Measurements from ENCODE around the gene CDK6. TPM values are rescaled to one million over a fixed set of nuclear protein-coding genes. Genes with fewer than 3 reads are reported as not detected.

CDK6 gene
- total and polyA plus RNA-seq, 2 experiments from 2014 or later = 17.8 to 61.5 TPM

- H3K79me2 ChIP-seq (ENCODE audit: insufficient read depth) = peaks cover 68% of the 10 kb centered on the region
- H4K20me1 ChIP-seq (ENCODE audit: insufficient read depth) = no peaks in the 10 kb centered on the region
- H3K9ac ChIP-seq = no peak overlapping the region
- in situ Hi-C loops (cut with MboI) = no loop called here
- peaks cover 38% of the 10 kb centered on the region for H3K4me1 ChIP-seq (ENCODE audit: insufficient read depth)
- no peak overlapping the region for H3K4me2 ChIP-seq (ENCODE audit: unreplicated experiment)
- H3K27me3 ChIP-seq (replicated peaks; ENCODE audit: insufficient read depth) = no peaks in the 10 kb centered on the region
- 70 to 75% methylated on average over 6 of the region's 6 CpGs for WGBS, 2 experiments (ENCODE audit: low coverage in 1 of 2, low lambda C conversion rate in 2 of 2, missing lambda C conversion rate in 2 of 2)
- TF ChIP-seq EZH2phosphoT487 (IDR thresholded peaks at IDR 0.05; ENCODE audit: insufficient read depth, low read depth) = no peak
- TF ChIP-seq EZH2 (IDR thresholded peaks at IDR 0.05; ENCODE audit: insufficient read depth, poor library complexity, severe bottlenecking) = no peak
- no peak overlapping the region for H3K4me3 ChIP-seq
- peak overlapping the region; percentile 55 for H3K27ac ChIP-seq
- H3F3A ChIP-seq (ENCODE audit: insufficient read depth) = peaks cover 44% of the 10 kb centered on the region
- no peaks in the 10 kb centered on the region for H3K9me2 ChIP-seq (ENCODE audit: insufficient read depth)
- no peak overlapping the region for H2AFZ ChIP-seq
- DNase-seq = peak; percentile 52
- peaks cover 18% of the 10 kb centered on the region for H3K36me3 ChIP-seq (ENCODE audit: low read depth)
- no peaks in the 10 kb centered on the region for H3K9me3 ChIP-seq (ENCODE audit: low read depth)
Measured at GRCh38 chr7:92667816-92668535, 168.4 kb downstream of the CDK6 start.

- WGBS, 2 experiments (ENCODE audit: low coverage in 1 of 2, low lambda C conversion rate in 2 of 2, missing lambda C conversion rate in 2 of 2) = 76 to 89% methylated on average over 2 of the region's 2 CpGs
- peaks cover 38% of the 10 kb centered on the region for H3K4me1 ChIP-seq (ENCODE audit: insufficient read depth)
- no peaks in the 10 kb centered on the region for H3K27me3 ChIP-seq (replicated peaks; ENCODE audit: insufficient read depth)
- in situ Hi-C loops (cut with MboI) = no loop called here
- no peaks in the 10 kb centered on the region for H4K20me1 ChIP-seq (ENCODE audit: insufficient read depth)
- H2AFZ ChIP-seq = no peak overlapping the region
- DNase-seq = no peak
- no peak overlapping the region for H3K9ac ChIP-seq
- peaks cover 67% of the 10 kb centered on the region for H3K79me2 ChIP-seq (ENCODE audit: insufficient read depth)
- peaks cover 44% of the 10 kb centered on the region for H3F3A ChIP-seq (ENCODE audit: insufficient read depth)
- no peak overlapping the region for H3K4me3 ChIP-seq
- H3K9me2 ChIP-seq (ENCODE audit: insufficient read depth) = no peaks in the 10 kb centered on the region
- TF ChIP-seq EZH2 (IDR thresholded peaks at IDR 0.05; ENCODE audit: insufficient read depth, poor library complexity, severe bottlenecking) = no peak
- no peak for TF ChIP-seq EZH2phosphoT487 (IDR thresholded peaks at IDR 0.05; ENCODE audit: insufficient read depth, low read depth)
- no peak overlapping the region for H3K27ac ChIP-seq
- H3K36me3 ChIP-seq (ENCODE audit: low read depth) = peaks cover 10% of the 10 kb centered on the region
- no peaks in the 10 kb centered on the region for H3K9me3 ChIP-seq (ENCODE audit: low read depth)
- no peak overlapping the region for H3K4me2 ChIP-seq (ENCODE audit: unreplicated experiment)
Measured at GRCh38 chr7:92665926-92666325, 170.4 kb downstream of the CDK6 start.

GRCh38 chr7:92661651-92662050 is 174.7 kb downstream of the CDK6 start:
- H3F3A ChIP-seq (ENCODE audit: insufficient read depth) = peaks cover 10% of the 10 kb centered on the region; the same call in 1 of the 2 replicates
- H3K9me3 ChIP-seq (ENCODE audit: low read depth) = no peaks in the 10 kb centered on the region
- in situ Hi-C loops (cut with MboI) = no loop called here
- H3K27ac ChIP-seq = no peak overlapping the region
- 100% methylated on average over 1 of the region's 1 CpG for WGBS, 2 experiments (ENCODE audit: low coverage in 1 of 2, low lambda C conversion rate in 2 of 2, missing lambda C conversion rate in 2 of 2)
- H3K27me3 ChIP-seq (replicated peaks; ENCODE audit: insufficient read depth) = no peaks in the 10 kb centered on the region
- H3K4me2 ChIP-seq (ENCODE audit: unreplicated experiment) = no peak overlapping the region
- H3K79me2 ChIP-seq (ENCODE audit: insufficient read depth) = peaks cover 95% of the 10 kb centered on the region
- TF ChIP-seq EZH2 (IDR thresholded peaks at IDR 0.05; ENCODE audit: insufficient read depth, poor library complexity, severe bottlenecking) (no peak), EZH2phosphoT487 (IDR thresholded peaks at IDR 0.05; ENCODE audit: insufficient read depth, low read depth) (no peak)
- H3K9ac ChIP-seq = no peak overlapping the region
- H3K4me3 ChIP-seq = no peak overlapping the region
- DNase-seq = no peak
- no peak overlapping the region for H2AFZ ChIP-seq
- H4K20me1 ChIP-seq (ENCODE audit: insufficient read depth) = no peaks in the 10 kb centered on the region
- H3K36me3 ChIP-seq (ENCODE audit: low read depth) = peaks cover 11% of the 10 kb centered on the region; the same call in 1 of the 2 replicates
- H3K9me2 ChIP-seq (ENCODE audit: insufficient read depth) = no peaks in the 10 kb centered on the region
- peaks cover 9% of the 10 kb centered on the region for H3K4me1 ChIP-seq (ENCODE audit: insufficient read depth)

- Histone ChIP-seq H2AFZ (no peak overlapping the region), H3K27me3 (replicated peaks; ENCODE audit: insufficient read depth) (no peaks in the 10 kb centered on the region), H3K4me2 (ENCODE audit: unreplicated experiment) (no peak overlapping the region), H4K20me1 (ENCODE audit: insufficient read depth) (no peaks in the 10 kb centered on the region), H3K9ac (no peak overlapping the region), H3K9me3 (ENCODE audit: low read depth) (no peaks in the 10 kb centered on the region), H3K4me3 (no peak overlapping the region), H3F3A (ENCODE audit: insufficient read depth) (no peaks in the 10 kb centered on the region), H3K9me2 (ENCODE audit: insufficient read depth) (no peaks in the 10 kb centered on the region), H3K79me2 (ENCODE audit: insufficient read depth) (peaks cover 96% of the 10 kb centered on the region), H3K36me3 (ENCODE audit: low read depth) (peaks cover 5% of the 10 kb centered on the region; the same call in 1 of the 2 replicates), H3K4me1 (ENCODE audit: insufficient read depth) (no peaks in the 10 kb centered on the region), H3K27ac (no peak overlapping the region)
- in situ Hi-C loops (cut with MboI) = no loop called here
- DNase-seq = no peak
- TF ChIP-seq EZH2 (IDR thresholded peaks at IDR 0.05; ENCODE audit: insufficient read depth, poor library complexity, severe bottlenecking) (no peak), EZH2phosphoT487 (IDR thresholded peaks at IDR 0.05; ENCODE audit: insufficient read depth, low read depth) (no peak)
- 96 to 100% methylated on average over 4 of the region's 4 CpGs for WGBS, 2 experiments (ENCODE audit: low coverage in 1 of 2, low lambda C conversion rate in 2 of 2, missing lambda C conversion rate in 2 of 2)
Measured at GRCh38 chr7:92658671-92659070, 177.7 kb downstream of the CDK6 start.

Measured in GM23248 (cell line).